Measurements from ENCODE around the gene OR5L2.
"Not testable (repeated sequence)": the region's sequence is repeated elsewhere in the genome, so short reads cannot be mapped to it uniquely, and the experiment has no call there.

Gene OR5L2

GRCh38 chr11:55826919-55827318, at the start of gene OR5L2:
OR5L2 (plus strand) TSS chr11:55827219; CDS start chr11:55827219, 0 bp downstream.
- DNase-seq (ENCODE audit: low spot score), result no peak

DNA sequence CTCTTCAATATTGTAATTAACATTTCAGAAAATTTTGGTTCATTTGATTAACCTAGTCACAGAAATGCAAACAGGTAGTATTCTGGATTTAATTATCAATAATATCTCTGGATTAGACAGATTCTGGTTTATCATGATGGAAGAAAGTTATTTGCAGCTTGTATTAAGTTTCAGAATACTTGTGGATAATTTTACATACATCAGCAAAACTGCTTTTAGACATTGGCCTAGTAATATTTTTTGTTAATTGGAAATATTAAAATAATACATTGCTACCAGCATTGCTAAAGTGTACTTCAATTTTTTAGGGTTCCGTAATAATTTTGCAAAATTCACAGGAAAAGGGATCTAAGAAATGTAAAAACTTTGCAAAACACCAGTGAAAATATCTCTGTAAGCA, 35.4 kb upstream of the OR5L2 start:
- DNase-seq (ENCODE audit: low spot score), result no peak

DNA sequence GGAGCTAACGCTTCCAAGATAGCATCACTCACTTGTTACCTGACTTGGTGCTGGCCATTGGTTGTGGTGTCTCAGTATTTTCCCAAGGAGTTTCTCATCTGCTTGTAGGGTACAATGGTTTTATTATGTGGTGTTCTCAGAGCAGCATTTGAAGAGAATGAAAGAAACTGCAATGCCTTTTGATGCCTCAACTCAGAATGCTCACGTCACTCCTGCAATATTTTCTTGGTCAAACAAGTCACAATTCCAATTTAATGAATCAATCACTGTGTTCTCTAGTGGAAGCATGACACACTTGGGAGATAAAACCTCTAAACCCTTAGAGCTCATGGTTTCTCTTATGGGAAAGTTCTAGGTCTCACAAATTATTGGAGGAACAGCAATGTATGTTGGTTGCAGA, 33.7 kb upstream of the OR5L2 start:
- no peak for DNase-seq (ENCODE audit: low spot score)

DNA sequence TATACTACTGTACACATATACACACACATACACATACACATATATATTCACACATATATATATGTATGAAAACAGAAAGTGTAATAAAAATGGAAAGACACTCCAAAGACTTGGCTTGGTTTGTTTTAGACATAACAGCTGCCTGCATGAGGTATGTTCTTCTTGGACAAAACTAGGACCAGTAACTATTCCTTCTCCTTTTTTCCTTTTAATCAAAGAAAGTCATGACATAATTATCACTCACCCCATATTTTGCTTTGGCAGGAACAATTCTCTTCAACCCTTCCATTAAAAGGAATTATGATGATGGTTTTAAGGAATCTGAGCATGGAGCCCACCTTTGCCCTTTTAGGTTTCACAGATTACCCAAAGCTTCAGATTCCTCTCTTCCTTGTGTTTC, 31.8 kb upstream of the OR5L2 start, which contains the start of gene OR5D14:
Gene OR5D14, plus strand, starts transcription at position 301 of the 400 bp plus-strand sequence. Its CDS starts 0 bp downstream, at position 301.
- DNase-seq (ENCODE audit: low spot score), result no peak

GRCh38 chr11:55806248-55806647, 20.8 kb upstream of the OR5L2 start:
- no peak for DNase-seq (ENCODE audit: low spot score)

GRCh38 chr11:55811067-55811466, 16.0 kb upstream of the OR5L2 start, which contains the start of gene OR5L1:
OR5L1 (plus strand) TSS chr11:55811367; CDS start chr11:55811467, 100 bp downstream.
- DNase-seq (ENCODE audit: low spot score), result no peak

GRCh38 chr11:55819330-55819729, 7.7 kb upstream of the OR5L2 start, which contains the start of gene OR5D18:
OR5D18 (plus strand) TSS chr11:55819630; CDS start chr11:55819630, 0 bp downstream.
- no peak for DNase-seq (ENCODE audit: low spot score)

DNA sequence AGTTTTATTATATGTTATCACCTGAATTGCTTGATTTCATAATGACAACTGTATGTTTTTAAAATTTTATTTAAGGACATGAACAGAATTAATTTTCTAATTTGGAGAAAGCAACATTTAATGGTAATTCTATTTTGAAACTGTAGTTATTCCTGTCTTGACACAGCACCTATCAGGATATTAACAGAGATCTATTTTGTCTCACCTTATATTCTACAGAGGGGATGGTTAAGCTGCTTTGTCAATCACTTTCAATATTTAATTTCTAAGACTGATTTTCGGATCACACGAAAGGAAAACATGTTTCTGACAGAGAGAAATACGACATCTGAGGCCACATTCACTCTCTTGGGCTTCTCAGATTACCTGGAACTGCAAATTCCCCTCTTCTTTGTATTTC, 11.4 kb downstream of the OR5L2 start, which contains the start of gene OR5D16:
Gene OR5D16, plus strand, starts transcription at position 301 of the 400 bp plus-strand sequence. Its CDS starts 0 bp downstream, at position 301.
- DNase-seq (ENCODE audit: low spot score), result no peak

DNA sequence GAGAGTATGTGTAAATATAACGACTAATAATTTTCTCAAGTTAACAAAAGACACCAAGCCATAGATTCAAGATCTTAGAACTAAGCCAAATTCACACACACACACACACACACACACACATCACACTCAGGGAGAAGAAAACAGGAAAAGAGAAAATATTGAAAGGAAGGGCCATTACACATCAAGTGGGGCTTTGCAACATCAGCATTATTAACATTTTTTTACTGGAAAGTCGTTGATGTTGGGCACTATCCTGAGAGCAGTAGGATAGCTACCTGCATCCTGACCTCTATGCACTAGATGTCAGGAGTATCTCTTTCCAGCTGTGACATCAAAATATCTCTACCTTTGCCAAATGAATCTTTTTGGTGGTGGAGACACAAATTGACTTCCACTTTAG, 20.4 kb downstream of the OR5L2 start:
- no peak for DNase-seq (ENCODE audit: low spot score)

DNA sequence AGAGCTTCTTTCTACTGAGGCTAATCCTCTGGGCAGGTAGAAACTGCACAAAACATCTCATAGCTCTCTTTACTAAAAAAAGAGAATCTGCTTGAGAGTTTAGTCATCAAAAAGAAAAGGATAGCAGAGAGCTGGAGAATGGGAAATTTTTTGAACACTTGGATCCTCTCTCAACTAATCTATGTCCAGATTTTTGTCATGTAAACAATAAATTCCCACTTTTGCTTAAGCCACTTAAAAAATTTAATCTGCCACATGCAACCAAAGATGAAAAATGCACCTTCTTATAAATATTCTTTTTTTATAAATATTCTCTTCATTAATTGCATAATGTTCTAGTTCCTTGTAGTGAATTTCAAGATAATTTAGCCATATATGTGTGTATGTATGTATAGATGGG, 22.0 kb downstream of the OR5L2 start:
- no peak for DNase-seq (ENCODE audit: low spot score)

DNA sequence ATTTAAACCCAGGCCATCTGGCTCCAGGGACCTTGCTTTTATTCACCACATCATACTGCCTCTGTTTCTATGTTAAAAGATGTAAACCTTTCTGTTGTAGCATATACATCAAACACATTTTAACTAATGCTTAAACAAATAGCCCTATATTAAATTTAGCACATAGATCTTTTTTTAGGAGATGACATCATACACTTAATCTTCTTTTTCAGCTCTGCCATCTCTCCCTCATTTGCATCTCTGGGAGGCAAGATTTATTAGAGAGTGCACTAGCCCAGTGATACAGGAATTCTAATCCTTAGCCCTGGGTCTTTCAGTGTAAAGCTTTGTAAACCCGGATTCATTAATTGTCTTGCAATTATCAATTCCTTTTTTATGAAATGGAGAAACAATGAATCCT, 25.1 kb downstream of the OR5L2 start:
- no peak for DNase-seq (ENCODE audit: low spot score)

- DNase-seq (ENCODE audit: low spot score), result no peak
Observed at GRCh38 chr11:55854704-55855103, 27.7 kb downstream of the OR5L2 start.

DNA sequence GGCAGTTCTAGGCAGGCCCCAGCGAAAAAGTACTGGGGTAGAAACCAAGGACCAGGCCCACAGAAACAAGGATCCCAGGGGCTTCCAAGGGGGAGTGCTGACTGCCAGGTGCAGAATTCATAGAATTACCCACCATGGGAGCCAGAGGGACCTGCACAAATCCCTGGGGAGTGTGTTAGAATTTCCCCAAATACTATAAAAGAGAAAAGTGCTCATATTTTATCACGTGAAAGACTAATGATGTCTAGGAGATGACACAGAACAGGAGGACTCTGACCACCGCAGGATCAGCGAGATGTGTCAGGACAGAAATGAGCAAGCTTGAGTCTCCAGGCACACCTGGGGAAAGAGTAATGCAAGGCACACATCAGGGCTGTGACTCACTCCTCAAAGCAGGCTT, 40.3 kb downstream of the OR5L2 start:
- DNase-seq (ENCODE audit: low spot score), result not testable (repeated sequence)

GRCh38 chr11:55872731-55873130, 45.7 kb downstream of the OR5L2 start:
- DNase-seq (ENCODE audit: low spot score), result not testable (repeated sequence)

DNA sequence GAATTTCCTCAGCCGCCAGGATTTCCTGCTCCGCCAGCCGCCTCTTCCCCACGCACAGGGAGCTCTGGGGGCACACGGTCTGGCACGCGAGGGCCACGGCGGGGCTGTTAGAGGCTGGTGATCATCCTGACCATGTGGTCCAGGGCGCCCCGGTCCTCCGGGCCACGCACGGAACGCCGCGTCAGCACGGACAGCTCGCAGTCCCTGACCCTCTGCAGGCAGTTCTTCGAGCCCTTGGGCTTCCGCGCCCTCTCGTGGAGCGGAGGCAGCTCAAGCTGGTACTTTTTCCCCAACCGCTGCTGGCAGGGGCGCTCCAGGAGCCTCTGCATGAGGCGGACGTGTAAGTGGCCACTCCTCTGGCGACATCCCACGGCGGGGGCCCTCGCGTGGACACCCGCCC, 46.1 kb downstream of the OR5L2 start:
- not testable (repeated sequence) for DNase-seq (ENCODE audit: low spot score)

Measured in germinal center (tissue), 1 donor.